ENCODE data around the gene AIF1L. TPM values are rescaled to one million over a fixed set of nuclear protein-coding genes. Genes with fewer than 3 reads are reported as not detected.
A peak's percentile ranks its signal among the peaks of the same experiment; 100 is the strongest.

Gene AIF1L
- total RNA-seq, 2 donors from 2014 or later = 3.6 to 4.0 TPM

- TF ChIP-seq CTCF (IDR thresholded peaks at IDR 0.05) = no peak
- DNase-seq = no peak
- Histone ChIP-seq H3K4me3 (no peak overlapping the region), H3K4me1 (no peaks in the 10 kb centered on the region), H3K27me3 (peaks cover 27% of the 10 kb centered on the region), H3K27ac (no peak overlapping the region), H3K9ac (ENCODE audit: low read depth in 2 of 2, low read length in 2 of 2) (no peak overlapping the region), H3K36me3 (no peaks in the 10 kb centered on the region), H3K9me3 (no peaks in the 10 kb centered on the region)
- intact Hi-C loops (cut with DNase I) = no loop called here
These were observed 2.3 kb upstream of the AIF1L start for GRCh38 chr9:131094015-131094414.

GRCh38 chr9:131094622-131095021 lies 1.7 kb upstream of the AIF1L start:
- no peaks in the 10 kb centered on the region for H3K4me1 ChIP-seq
- no peaks in the 10 kb centered on the region for H3K36me3 ChIP-seq
- no peak for TF ChIP-seq CTCF (IDR thresholded peaks at IDR 0.05)
- H3K9me3 ChIP-seq = no peaks in the 10 kb centered on the region
- intact Hi-C loops (cut with DNase I) = no loop called here
- peaks cover 27% of the 10 kb centered on the region for H3K27me3 ChIP-seq
- DNase-seq = peak; percentile 22
- no peak overlapping the region for H3K27ac ChIP-seq
- no peak overlapping the region for H3K4me3 ChIP-seq
- no peak overlapping the region for H3K9ac ChIP-seq (ENCODE audit: low read depth in 2 of 2, low read length in 2 of 2)

GRCh38 chr9:131095666-131096268 lies 564 bp upstream of the AIF1L start:
- no peaks in the 10 kb centered on the region for H3K4me1 ChIP-seq
- H3K9ac ChIP-seq (ENCODE audit: low read depth in 2 of 2, low read length in 2 of 2) = peak overlapping the region in 1 of 2 donors; percentile 24
- peaks cover 27% of the 10 kb centered on the region for H3K27me3 ChIP-seq
- peak overlapping the region; percentile 44 for H3K4me3 ChIP-seq
- intact Hi-C loops (cut with DNase I) = no loop called here
- TF ChIP-seq CTCF (IDR thresholded peaks at IDR 0.05) = no peak
- H3K36me3 ChIP-seq = no peaks in the 10 kb centered on the region
- H3K27ac ChIP-seq = no peak overlapping the region
- no peak for DNase-seq
- H3K9me3 ChIP-seq = no peaks in the 10 kb centered on the region

GRCh38 chr9:131097126-131097947 lies 1.0 kb downstream of the AIF1L start:
- H3K9ac ChIP-seq (ENCODE audit: low read depth in 2 of 2, low read length in 2 of 2) = peak overlapping the region in 1 of 2 donors; percentile 34
- no peak overlapping the region for H3K27ac ChIP-seq
- H3K4me1 ChIP-seq = no peaks in the 10 kb centered on the region
- peak overlapping the region; percentile 44 for H3K4me3 ChIP-seq
- DNase-seq = no peak
- intact Hi-C loops (cut with DNase I) = no loop called here
- H3K27me3 ChIP-seq = peaks cover 27% of the 10 kb centered on the region
- no peak for TF ChIP-seq CTCF (IDR thresholded peaks at IDR 0.05)
- no peaks in the 10 kb centered on the region for H3K9me3 ChIP-seq
- no peaks in the 10 kb centered on the region for H3K36me3 ChIP-seq

GRCh38 chr9:131097948-131098278 lies 1.6 kb downstream of the AIF1L start:
- no peaks in the 10 kb centered on the region for H3K9me3 ChIP-seq
- TF ChIP-seq CTCF (IDR thresholded peaks at IDR 0.05) = no peak
- H3K27me3 ChIP-seq = peaks cover 27% of the 10 kb centered on the region
- H3K27ac ChIP-seq = no peak overlapping the region
- H3K36me3 ChIP-seq = no peaks in the 10 kb centered on the region
- no peak for DNase-seq
- intact Hi-C loops (cut with DNase I) = no loop called here
- no peaks in the 10 kb centered on the region for H3K4me1 ChIP-seq
- no peak overlapping the region for H3K9ac ChIP-seq (ENCODE audit: low read depth in 2 of 2, low read length in 2 of 2)
- no peak overlapping the region for H3K4me3 ChIP-seq
